ENCODE measurements around the gene XPR1. TPM values are rescaled to one million over a fixed set of nuclear protein-coding genes. Genes with fewer than 3 reads are reported as not detected.

Gene XPR1
- total RNA-seq, 1 experiment from 2014 or later, result 30.7 TPM

- POLR2A ChIA-PET (ENCODE audit: low non-redundant PET), result interaction anchor here (0.6 kb wide), 1 partner anchor 28 kb away, joined by 4 read pairs; no protein-coding TSS in a partner anchor
- intact Hi-C loops (cut with micrococcal nuclease; ENCODE audit: unreplicated experiment), result no loop called here
- no peaks in the 10 kb centered on the region for H3K9me3 ChIP-seq (ENCODE audit: low read depth, low read length, poor library complexity, severe bottlenecking)
- peak overlapping the region; percentile 56 for H3K27ac ChIP-seq (ENCODE audit: low read depth, low read length, poor library complexity, severe bottlenecking)
- no peak for TF ChIP-seq EZH2 (IDR thresholded peaks at IDR 0.05; ENCODE audit: borderline replicate concordance, low read depth, low read length, poor library complexity, severe bottlenecking)
- TF ChIP-seq CTCF (conservative IDR thresholded peaks at IDR 0.05; ENCODE audit: low read depth, low read length), result no peak
- peaks cover 42% of the 10 kb centered on the region for H3K4me1 ChIP-seq (ENCODE audit: insufficient read depth, low read length, poor library complexity, severe bottlenecking)
- CTCF ChIA-PET, result no interaction called here
- no peaks in the 10 kb centered on the region for H3K36me3 ChIP-seq (ENCODE audit: insufficient read depth, low read length, poor library complexity, severe bottlenecking)
- H3K27me3 ChIP-seq (replicated peaks; ENCODE audit: insufficient read depth, low read depth, low read length, poor library complexity), result no peaks in the 10 kb centered on the region
- no peak for DNase-seq (ENCODE audit: low spot score)
- no TSS peak for BruUV-seq (replicated peaks)
- H3K4me3 ChIP-seq (ENCODE audit: low read depth, low read length, poor library complexity, severe bottlenecking), result no peak overlapping the region
Measured at GRCh38 chr1:180928331-180929230, 296.8 kb downstream of the XPR1 start.

- H3K27ac ChIP-seq (ENCODE audit: low read depth, low read length, poor library complexity, severe bottlenecking), result no peak overlapping the region
- CTCF ChIA-PET, result no interaction called here
- POLR2A ChIA-PET (ENCODE audit: low non-redundant PET), result no interaction called here
Measured at GRCh38 chr1:180929389-180929788, 297.6 kb downstream of the XPR1 start.

GRCh38 chr1:180930687-180931086 is 298.9 kb downstream of the XPR1 start:
- POLR2A ChIA-PET (ENCODE audit: low non-redundant PET), result interaction anchor here (0.6 kb wide), 1 partner anchor 408 kb away, joined by 3 read pairs; no protein-coding TSS in a partner anchor
- no peak for DNase-seq (ENCODE audit: low spot score)

More at GRCh38 chr1:180929389-180929788, 297.6 kb downstream of the XPR1 start:
- no peak for TF ChIP-seq EZH2 (IDR thresholded peaks at IDR 0.05; ENCODE audit: borderline replicate concordance, low read depth, low read length, poor library complexity, severe bottlenecking)
- TF ChIP-seq CTCF (conservative IDR thresholded peaks at IDR 0.05; ENCODE audit: low read depth, low read length), result no peak
- Histone ChIP-seq H3K9me3 (ENCODE audit: low read depth, low read length, poor library complexity, severe bottlenecking) (no peaks in the 10 kb centered on the region), H3K4me3 (ENCODE audit: low read depth, low read length, poor library complexity, severe bottlenecking) (no peak overlapping the region), H3K36me3 (ENCODE audit: insufficient read depth, low read length, poor library complexity, severe bottlenecking) (no peaks in the 10 kb centered on the region), H3K27me3 (replicated peaks; ENCODE audit: insufficient read depth, low read depth, low read length, poor library complexity) (no peaks in the 10 kb centered on the region), H3K4me1 (ENCODE audit: insufficient read depth, low read length, poor library complexity, severe bottlenecking) (peaks cover 37% of the 10 kb centered on the region)
- BruUV-seq (replicated peaks), result no TSS peak
- no peak for DNase-seq (ENCODE audit: low spot score)
- intact Hi-C loops (cut with micrococcal nuclease; ENCODE audit: unreplicated experiment), result no loop called here

More at GRCh38 chr1:180930687-180931086, 298.9 kb downstream of the XPR1 start:
- Histone ChIP-seq H3K27me3 (replicated peaks; ENCODE audit: insufficient read depth, low read depth, low read length, poor library complexity) (no peaks in the 10 kb centered on the region), H3K9me3 (ENCODE audit: low read depth, low read length, poor library complexity, severe bottlenecking) (no peaks in the 10 kb centered on the region), H3K4me3 (ENCODE audit: low read depth, low read length, poor library complexity, severe bottlenecking) (no peak overlapping the region), H3K4me1 (ENCODE audit: insufficient read depth, low read length, poor library complexity, severe bottlenecking) (peaks cover 32% of the 10 kb centered on the region), H3K27ac (ENCODE audit: low read depth, low read length, poor library complexity, severe bottlenecking) (no peak overlapping the region), H3K36me3 (ENCODE audit: insufficient read depth, low read length, poor library complexity, severe bottlenecking) (no peaks in the 10 kb centered on the region)
- intact Hi-C loops (cut with micrococcal nuclease; ENCODE audit: unreplicated experiment), result no loop called here
- no TSS peak for BruUV-seq (replicated peaks)
- CTCF ChIA-PET, result no interaction called here
- no peak for TF ChIP-seq EZH2 (IDR thresholded peaks at IDR 0.05; ENCODE audit: borderline replicate concordance, low read depth, low read length, poor library complexity, severe bottlenecking)
- no peak for TF ChIP-seq CTCF (conservative IDR thresholded peaks at IDR 0.05; ENCODE audit: low read depth, low read length)
